ENCODE measurements around the gene ARL5A. TPM values are rescaled to one million over a fixed set of nuclear protein-coding genes. Genes with fewer than 3 reads are reported as not detected.

Gene ARL5A
- total and polyA plus RNA-seq, 9 of the 15 experiments (the other 6 are each of a cell fraction or from before 2014, with no cell fraction given), result 16.3 to 117 (median 88.4) TPM

- TF ChIP-seq AFF1 (IDR thresholded peaks at IDR 0.05; ENCODE audit: low read depth in 1 of 2, partially characterized antibody in 2 of 2), result peak in 1 of 2 experiments; percentile 13
- TF ChIP-seq FOXK2 (conservative IDR thresholded peaks at IDR 0.05 in 1 of 2, IDR thresholded peaks at IDR 0.05 in 1 of 2; ENCODE audit: low read depth in 2 of 2), result peak; percentile 16 to 23; a peak in 1 of 4 replicates
- TF ChIP-seq ZNF143 (CRISPR knock-in tag; IDR thresholded peaks at IDR 0.05), result no peak
- peak; percentile 24; the same call in 1 of the 2 replicates for TF ChIP-seq STAT5A (IDR thresholded peaks at IDR 0.05; ENCODE audit: borderline replicate concordance, low read length)
- peak; percentile 76 for TF ChIP-seq ZBTB34 (CRISPR knock-in tag; IDR thresholded peaks at IDR 0.05)
- TF ChIP-seq GTF2B (IDR thresholded peaks at IDR 0.05; ENCODE audit: extremely low read depth, insufficient read length), result no peak
- no peak for TF ChIP-seq ZBTB49 (CRISPR knock-in tag; IDR thresholded peaks at IDR 0.05; ENCODE audit: borderline replicate concordance)
- TF ChIP-seq FOS (IDR thresholded peaks at IDR 0.05; ENCODE audit: extremely low read depth, insufficient read length), result no peak
- no peak for TF ChIP-seq SIRT6 (IDR thresholded peaks at IDR 0.05; ENCODE audit: low read depth, low read length)
- TF ChIP-seq ID3 (CRISPR knock-in tag; IDR thresholded peaks at IDR 0.05), result 0 out of 2 replicates have a peak, but pooled peaks have one; percentile 47
- TF ChIP-seq ID3 (tag; IDR thresholded peaks at IDR 0.05), result peak; percentile 94
- TF ChIP-seq NR4A1 (CRISPR knock-in tag; IDR thresholded peaks at IDR 0.05), result no peak
- peak; percentile 97 for TF ChIP-seq NR4A1 (tag; IDR thresholded peaks at IDR 0.05)
- TF ChIP-seq FOXP4 (CRISPR knock-in tag; IDR thresholded peaks at IDR 0.05; ENCODE audit: borderline replicate concordance), result 0 out of 2 replicates have a peak, but pooled peaks have one; percentile 40
- peak; percentile 62; the same call in 1 of the 2 replicates for TF ChIP-seq ZNF197 (CRISPR knock-in tag; IDR thresholded peaks at IDR 0.05; ENCODE audit: low read depth)
- no peak for TF ChIP-seq COPS2 (conservative IDR thresholded peaks at IDR 0.05)
These were observed 68.0 kb downstream of the ARL5A start (continued) for GRCh38 chr2:151760139-151760650.

Measured in K562 (cell line).